Measurements from ENCODE around the gene PPM1H. TPM values are rescaled to one million over a fixed set of nuclear protein-coding genes. Genes with fewer than 3 reads are reported as not detected.
"Not testable (repeated sequence)": the region's sequence is repeated elsewhere in the genome, so short reads cannot be mapped to it uniquely, and the experiment has no call there.

The PPM1H gene
- polyA plus RNA-seq, 1 experiment, result 2.3 TPM

DNA sequence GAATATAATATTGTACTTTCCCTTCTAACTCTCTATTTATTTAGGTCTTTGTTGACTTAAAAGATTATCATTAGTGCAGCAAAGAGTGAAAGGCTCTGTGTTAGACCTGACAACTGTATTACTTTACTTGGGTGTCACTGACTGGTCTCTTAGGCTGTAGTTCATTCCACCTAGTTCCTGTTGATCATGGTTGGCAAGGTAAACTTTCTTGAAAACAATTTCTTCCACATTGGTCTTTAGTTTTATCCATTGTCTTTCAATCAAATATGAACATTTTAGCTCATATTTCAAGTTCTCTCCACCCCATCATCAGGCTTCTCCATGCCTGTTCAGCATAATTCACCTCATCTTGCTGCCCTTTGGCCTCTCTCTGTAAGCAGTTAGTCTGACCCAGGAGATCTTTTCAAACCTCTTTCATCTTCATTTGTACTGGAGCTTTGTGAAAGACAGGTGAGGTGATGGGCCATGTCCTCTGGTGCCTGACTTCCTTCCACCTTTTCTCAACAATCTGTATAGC, 32.1 kb upstream of the PPM1H start:
- H3K4me3 ChIP-seq (ENCODE audit: low read depth, low read length), result no peak overlapping the region
- no peak for DNase-seq (ENCODE audit: low read depth)
- no peaks in the 10 kb centered on the region; the same call in 1 of the 2 replicates for H3K27me3 ChIP-seq (ENCODE audit: control insufficient read depth, insufficient read depth, low read length)
- TF ChIP-seq, protein P1, sequence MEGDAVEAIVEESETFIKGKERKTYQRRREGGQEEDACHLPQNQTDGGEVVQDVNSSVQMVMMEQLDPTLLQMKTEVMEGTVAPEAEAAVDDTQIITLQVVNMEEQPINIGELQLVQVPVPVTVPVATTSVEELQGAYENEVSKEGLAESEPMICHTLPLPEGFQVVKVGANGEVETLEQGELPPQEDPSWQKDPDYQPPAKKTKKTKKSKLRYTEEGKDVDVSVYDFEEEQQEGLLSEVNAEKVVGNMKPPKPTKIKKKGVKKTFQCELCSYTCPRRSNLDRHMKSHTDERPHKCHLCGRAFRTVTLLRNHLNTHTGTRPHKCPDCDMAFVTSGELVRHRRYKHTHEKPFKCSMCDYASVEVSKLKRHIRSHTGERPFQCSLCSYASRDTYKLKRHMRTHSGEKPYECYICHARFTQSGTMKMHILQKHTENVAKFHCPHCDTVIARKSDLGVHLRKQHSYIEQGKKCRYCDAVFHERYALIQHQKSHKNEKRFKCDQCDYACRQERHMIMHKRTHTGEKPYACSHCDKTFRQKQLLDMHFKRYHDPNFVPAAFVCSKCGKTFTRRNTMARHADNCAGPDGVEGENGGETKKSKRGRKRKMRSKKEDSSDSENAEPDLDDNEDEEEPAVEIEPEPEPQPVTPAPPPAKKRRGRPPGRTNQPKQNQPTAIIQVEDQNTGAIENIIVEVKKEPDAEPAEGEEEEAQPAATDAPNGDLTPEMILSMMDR (IDR thresholded peaks at IDR 0.05; ENCODE audit: insufficient read depth, low read depth, low read length), result no peak
- ChIA-PET POLR2A (no interaction called here), CTCF (no interaction called here)
- H3K36me3 ChIP-seq (ENCODE audit: control insufficient read depth, insufficient read depth, low read length), result no peaks in the 10 kb centered on the region

DNA sequence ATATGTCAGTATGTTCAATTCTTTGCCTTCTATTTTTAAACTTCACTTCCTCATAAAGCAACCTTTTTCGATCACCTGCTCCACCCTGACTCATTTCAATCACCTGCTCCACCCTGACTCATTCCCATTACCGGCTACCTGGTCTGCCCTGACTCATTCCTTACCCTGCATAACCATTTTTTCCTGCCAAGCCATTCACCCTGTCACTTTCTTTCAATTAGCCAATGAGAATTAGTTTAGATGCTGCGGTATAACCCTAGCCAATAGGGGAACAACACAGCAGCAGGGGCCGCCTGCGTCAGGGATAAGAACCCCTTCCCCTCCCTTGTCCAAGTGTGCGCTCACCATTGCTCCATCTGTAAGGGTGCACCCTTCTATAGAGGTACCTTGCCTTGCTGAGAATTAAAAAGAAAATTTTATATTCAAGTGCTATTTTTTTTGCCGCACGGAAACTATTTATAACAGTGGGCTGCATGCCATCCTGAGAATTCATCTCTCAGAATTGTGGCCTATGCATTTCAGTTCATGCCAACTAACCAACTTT, 31.6 kb upstream of the PPM1H start:
- POLR2A ChIA-PET; DNase-seq (ENCODE audit: low read depth); H3K36me3 ChIP-seq (ENCODE audit: control insufficient read depth, insufficient read depth, low read length); H3K4me3 ChIP-seq (ENCODE audit: low read depth, low read length); CTCF ChIA-PET; H3K27me3 ChIP-seq (ENCODE audit: control insufficient read depth, insufficient read depth, low read length): not testable (repeated sequence)

GRCh38 chr12:62965700-62966099, 30.8 kb upstream of the PPM1H start:
- POLR2A ChIA-PET, result interaction anchor here (0.7 kb wide), 1 partner anchor 19 kb away, joined by 4 read pairs; no protein-coding TSS in a partner anchor
- CTCF ChIA-PET; H3K36me3 ChIP-seq (ENCODE audit: control insufficient read depth, insufficient read depth, low read length); H3K4me3 ChIP-seq (ENCODE audit: low read depth, low read length); H3K27me3 ChIP-seq (ENCODE audit: control insufficient read depth, insufficient read depth, low read length); DNase-seq (ENCODE audit: low read depth): not testable (repeated sequence)

DNA sequence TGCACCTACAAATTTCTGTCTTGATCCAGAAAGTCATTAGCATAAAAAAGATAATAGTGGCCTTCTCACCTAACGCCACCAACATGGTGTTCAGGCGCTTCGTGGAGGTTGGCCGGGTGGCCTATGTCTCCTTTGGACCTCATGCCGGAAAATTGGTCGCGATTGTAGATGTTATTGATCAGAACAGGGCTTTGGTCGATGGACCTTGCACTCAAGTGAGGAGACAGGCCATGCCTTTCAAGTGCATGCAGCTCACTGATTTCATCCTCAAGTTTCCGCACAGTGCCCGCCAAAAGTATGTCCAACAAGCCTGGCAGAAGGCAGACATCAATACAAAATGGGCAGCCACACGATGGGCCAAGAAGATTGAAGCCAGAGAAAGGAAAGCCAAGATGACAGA, 30.3 kb upstream of the PPM1H start:
- CTCF ChIA-PET; H3K36me3 ChIP-seq (ENCODE audit: control insufficient read depth, insufficient read depth, low read length); DNase-seq (ENCODE audit: low read depth); H3K4me3 ChIP-seq (ENCODE audit: low read depth, low read length); H3K27me3 ChIP-seq (ENCODE audit: control insufficient read depth, insufficient read depth, low read length): not testable (repeated sequence)
- POLR2A ChIA-PET, result interaction anchor here (0.7 kb wide), 1 partner anchor 19 kb away, joined by 4 read pairs; no protein-coding TSS in a partner anchor

- ChIA-PET CTCF (interaction anchor here (1.2 kb wide), 1 partner anchor 15 kb away, joined by 3 read pairs; no protein-coding TSS in a partner anchor), POLR2A (no interaction called here)
- Histone ChIP-seq H3K36me3 (ENCODE audit: control insufficient read depth, insufficient read depth, low read length) (no peaks in the 10 kb centered on the region), H3K27me3 (ENCODE audit: control insufficient read depth, insufficient read depth, low read length) (no peaks in the 10 kb centered on the region; the same call in 1 of the 2 replicates), H3K4me3 (ENCODE audit: low read depth, low read length) (no peak overlapping the region)
- TF ChIP-seq, protein P1 (IDR thresholded peaks at IDR 0.05; ENCODE audit: insufficient read depth, low read depth, low read length), result no peak
- no peak for DNase-seq (ENCODE audit: low read depth)
These were observed 28.6 kb upstream of the PPM1H start for GRCh38 chr12:62963486-62964041.

DNA sequence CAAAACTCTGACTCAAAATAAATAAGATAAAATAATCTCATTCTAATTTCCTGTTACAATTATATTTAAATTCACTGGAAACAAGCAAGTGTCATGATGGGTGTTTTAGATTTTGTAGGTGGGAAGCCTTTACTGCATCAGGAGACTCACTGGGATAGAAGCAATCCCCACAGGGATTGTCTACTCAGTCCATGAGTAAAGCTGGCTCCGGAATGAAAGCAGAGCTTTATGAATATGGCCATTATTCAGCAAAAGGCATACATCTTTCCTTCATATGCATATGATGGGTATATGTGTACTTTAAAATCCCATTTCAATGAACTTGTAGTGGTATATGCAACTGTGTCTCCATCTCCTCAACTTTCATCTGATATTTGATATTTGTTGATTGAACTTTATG, 25.4 kb upstream of the PPM1H start:
- Histone ChIP-seq H3K4me3 (ENCODE audit: low read depth, low read length) (no peak overlapping the region), H3K36me3 (ENCODE audit: control insufficient read depth, insufficient read depth, low read length) (no peaks in the 10 kb centered on the region), H3K27me3 (ENCODE audit: control insufficient read depth, insufficient read depth, low read length) (no peaks in the 10 kb centered on the region; the same call in 1 of the 2 replicates)
- TF ChIP-seq, protein P1 (IDR thresholded peaks at IDR 0.05; ENCODE audit: insufficient read depth, low read depth, low read length), result no peak
- POLR2A ChIA-PET, result no interaction called here
- CTCF ChIA-PET, result no interaction called here
- no peak for DNase-seq (ENCODE audit: low read depth)

DNA sequence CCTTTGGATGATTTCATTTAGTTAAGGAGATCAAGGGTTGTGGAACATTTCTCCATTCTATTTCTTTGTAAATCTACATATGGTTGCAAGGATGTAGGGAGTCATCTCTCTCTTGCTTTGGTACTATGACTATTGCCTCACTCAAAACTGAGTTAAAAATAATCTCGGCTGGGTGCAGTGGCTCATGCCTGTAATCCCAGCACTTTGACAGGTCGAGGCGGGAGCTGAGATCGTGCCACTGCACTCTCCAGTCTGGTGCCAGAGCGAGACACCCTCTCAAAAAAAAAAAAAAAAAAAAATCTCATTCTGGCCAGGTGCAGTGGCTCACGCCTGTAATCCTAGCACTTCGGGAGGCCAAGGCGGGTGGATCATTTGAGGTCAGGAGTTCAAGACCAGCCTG, 24.8 kb upstream of the PPM1H start:
- DNase-seq (ENCODE audit: low read depth), result no peak
- POLR2A ChIA-PET, result no interaction called here
- no peaks in the 10 kb centered on the region for H3K36me3 ChIP-seq (ENCODE audit: control insufficient read depth, insufficient read depth, low read length)
- TF ChIP-seq, protein P1 (IDR thresholded peaks at IDR 0.05; ENCODE audit: insufficient read depth, low read depth, low read length), result no peak
- H3K4me3 ChIP-seq (ENCODE audit: low read depth, low read length), result no peak overlapping the region
- CTCF ChIA-PET, result no interaction called here
- no peaks in the 10 kb centered on the region; the same call in 1 of the 2 replicates for H3K27me3 ChIP-seq (ENCODE audit: control insufficient read depth, insufficient read depth, low read length)

Data from BJ (cell line).